Astrocyte of the spinal cord (primary cell): ENCODE measurements around the gene FOCAD.
A peak's percentile ranks its signal among the peaks of the same experiment; 100 is the strongest.

Experiments used
- DNase-seq: peaks from one replicate; pipeline ENCODE4 v3.0.0; 2011; ENCODE audit warnings: low read depth, low spot score
- H3K4me3 ChIP-seq: 2 replicates; pipeline ENCODE4 v1.5.1; 2011; ENCODE audit warnings: low read depth, mild to moderate bottlenecking, low read length, moderate library complexity
- in situ Hi-C: cut with HindIII; loops from 2 replicates; pipeline ENCODE4 v1.10.0; 2017; ENCODE audit warnings: low sequenced_read_pairs
- TF ChIP-seq, protein P1 (sequence below): IDR thresholded peaks from 2 replicates; pipeline ENCODE4 v1.5.1; 2012; ENCODE audit warnings: low read depth, mild to moderate bottlenecking, low read length, inconsistent platforms

FOCAD gene

DNA sequence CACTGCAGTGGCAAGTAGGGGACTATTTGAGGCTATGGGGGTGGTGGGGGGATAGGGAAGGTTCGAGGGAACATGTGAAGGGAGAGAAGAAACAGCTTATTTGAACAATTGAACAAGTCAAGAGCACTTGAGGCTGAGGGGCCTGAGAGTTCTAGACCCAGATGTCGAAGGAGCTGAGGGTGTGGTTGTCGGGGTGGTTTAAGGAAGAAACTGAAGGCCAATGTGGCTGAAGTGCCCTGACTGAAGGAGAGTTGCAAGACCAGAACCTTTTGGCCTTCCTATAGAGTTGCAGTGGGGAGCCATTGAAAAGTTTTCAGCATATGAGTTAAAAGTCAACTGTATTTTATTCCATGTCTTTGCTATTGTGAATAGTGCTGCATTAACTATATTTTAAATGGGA, 19.1 kb downstream of the FOCAD start:
- TF ChIP-seq, protein P1, sequence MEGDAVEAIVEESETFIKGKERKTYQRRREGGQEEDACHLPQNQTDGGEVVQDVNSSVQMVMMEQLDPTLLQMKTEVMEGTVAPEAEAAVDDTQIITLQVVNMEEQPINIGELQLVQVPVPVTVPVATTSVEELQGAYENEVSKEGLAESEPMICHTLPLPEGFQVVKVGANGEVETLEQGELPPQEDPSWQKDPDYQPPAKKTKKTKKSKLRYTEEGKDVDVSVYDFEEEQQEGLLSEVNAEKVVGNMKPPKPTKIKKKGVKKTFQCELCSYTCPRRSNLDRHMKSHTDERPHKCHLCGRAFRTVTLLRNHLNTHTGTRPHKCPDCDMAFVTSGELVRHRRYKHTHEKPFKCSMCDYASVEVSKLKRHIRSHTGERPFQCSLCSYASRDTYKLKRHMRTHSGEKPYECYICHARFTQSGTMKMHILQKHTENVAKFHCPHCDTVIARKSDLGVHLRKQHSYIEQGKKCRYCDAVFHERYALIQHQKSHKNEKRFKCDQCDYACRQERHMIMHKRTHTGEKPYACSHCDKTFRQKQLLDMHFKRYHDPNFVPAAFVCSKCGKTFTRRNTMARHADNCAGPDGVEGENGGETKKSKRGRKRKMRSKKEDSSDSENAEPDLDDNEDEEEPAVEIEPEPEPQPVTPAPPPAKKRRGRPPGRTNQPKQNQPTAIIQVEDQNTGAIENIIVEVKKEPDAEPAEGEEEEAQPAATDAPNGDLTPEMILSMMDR: no peak
- in situ Hi-C loops: no loop called here
- no peak for DNase-seq
- no peak overlapping the region for H3K4me3 ChIP-seq

DNA sequence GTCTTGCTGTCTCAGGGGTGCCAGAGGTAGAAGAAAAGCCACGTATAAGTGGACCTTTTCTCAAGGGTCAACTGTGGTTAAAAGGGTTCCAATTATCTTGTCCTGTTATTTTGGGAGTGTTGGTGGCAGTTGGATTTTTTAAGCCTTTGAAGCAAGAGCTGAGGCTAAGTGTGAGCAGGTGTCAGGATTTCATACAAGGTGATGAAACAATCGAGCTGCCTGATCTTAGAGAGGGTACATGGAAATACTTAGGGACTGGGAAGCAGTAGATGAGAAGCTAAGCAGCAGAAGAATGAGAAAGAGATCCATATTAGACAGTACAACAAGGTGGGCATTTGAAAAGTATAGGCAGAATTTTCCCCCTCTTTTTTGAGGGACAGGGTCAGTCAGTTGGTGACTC, 23.6 kb downstream of the FOCAD start:
- no peak overlapping the region for H3K4me3 ChIP-seq
- in situ Hi-C loops: no loop called here
- TF ChIP-seq, protein P1: no peak
- DNase-seq: no peak

DNA sequence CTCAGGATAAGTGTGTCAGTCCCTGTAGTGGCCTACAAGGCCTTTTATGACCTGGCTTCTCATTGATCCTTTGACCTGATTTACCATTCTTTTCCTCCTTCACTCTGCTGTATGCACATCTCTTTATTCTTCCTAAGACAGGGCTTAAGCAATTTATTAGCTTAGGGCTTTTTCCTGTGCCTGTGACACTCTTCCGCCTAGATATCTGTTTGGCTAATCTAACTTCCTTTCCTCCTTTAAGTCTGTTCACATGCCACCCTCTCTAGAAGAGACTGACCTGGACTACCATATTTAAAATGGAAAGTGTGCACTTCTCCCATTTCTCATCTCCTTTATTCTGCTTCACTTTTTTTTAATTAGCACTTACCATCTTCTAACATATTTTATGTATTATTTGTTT, 29.1 kb downstream of the FOCAD start:
- H3K4me3 ChIP-seq: no peak overlapping the region
- TF ChIP-seq, protein P1: no peak
- in situ Hi-C loops: no loop called here
- DNase-seq: no peak

DNA sequence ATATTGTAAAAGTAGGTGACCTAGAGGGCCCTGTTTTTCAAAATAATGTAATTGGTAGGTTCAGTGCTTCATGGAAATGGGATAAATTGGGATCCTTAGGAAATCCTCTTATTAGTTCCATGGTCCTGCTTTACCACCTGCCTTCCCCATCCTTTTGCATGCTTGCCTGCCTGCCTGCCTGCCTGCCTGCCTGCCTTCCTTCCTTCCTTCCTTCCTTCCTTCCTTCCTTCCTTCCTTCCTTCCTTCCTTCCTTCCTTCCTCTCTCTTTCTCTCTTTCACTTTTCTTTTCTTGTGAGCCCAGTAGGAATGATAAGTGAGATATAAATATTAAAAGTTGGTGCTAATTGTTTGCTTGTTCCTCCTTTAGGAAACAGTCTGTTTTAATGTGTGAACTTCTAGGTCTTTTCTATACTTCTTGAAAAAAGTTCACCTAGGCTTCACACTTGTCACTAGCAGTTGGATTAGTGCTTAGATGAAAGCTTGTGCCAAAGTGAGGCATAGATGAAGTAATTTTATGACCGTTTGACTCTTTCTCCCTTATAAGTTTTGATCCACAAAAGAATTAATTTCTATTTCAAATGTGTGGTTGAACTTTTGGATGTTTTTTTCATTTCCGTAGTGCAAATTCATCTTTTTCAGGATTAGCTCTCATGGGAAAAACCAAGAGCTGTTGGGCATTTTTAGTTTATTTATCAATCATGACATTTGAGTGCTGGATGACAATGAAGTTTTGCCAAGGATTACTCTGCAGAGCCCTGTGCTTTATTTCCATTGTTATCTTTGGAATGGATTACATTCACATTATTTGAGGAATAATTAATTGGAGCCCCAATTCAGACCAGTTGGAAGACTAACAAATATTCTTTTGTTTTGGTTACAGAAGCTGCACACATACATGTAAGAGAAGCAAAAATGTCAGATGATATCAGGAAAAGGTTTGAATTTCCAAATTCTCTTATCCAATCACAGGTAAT, 30.7 kb downstream of the FOCAD start:
- in situ Hi-C loops: no loop called here
- no peak overlapping the region for H3K4me3 ChIP-seq
- no peak for DNase-seq
- TF ChIP-seq, protein P1: no peak

DNA sequence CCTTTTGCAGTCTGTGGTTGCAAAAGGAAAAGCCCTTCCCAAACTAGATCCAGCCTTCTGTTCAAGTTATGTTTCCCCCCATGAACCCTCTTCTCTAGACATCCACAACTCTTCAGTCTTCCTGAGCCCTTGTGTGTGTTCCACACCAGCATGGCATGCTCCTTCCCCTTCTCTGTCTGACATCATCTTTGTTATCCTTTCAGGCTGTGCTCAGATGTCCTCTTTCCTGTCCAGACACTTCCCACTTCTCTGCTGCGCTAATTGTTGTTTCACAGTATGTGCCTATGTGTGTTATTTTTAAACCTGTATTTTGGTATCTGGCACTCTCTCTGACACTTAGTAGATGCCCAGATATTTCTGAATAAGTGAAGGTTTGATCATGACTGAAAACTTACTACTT, 38.2 kb downstream of the FOCAD start:
- DNase-seq: peak; percentile 22
- no peak overlapping the region for H3K4me3 ChIP-seq
- in situ Hi-C loops: no loop called here
- TF ChIP-seq, protein P1: no peak

DNA sequence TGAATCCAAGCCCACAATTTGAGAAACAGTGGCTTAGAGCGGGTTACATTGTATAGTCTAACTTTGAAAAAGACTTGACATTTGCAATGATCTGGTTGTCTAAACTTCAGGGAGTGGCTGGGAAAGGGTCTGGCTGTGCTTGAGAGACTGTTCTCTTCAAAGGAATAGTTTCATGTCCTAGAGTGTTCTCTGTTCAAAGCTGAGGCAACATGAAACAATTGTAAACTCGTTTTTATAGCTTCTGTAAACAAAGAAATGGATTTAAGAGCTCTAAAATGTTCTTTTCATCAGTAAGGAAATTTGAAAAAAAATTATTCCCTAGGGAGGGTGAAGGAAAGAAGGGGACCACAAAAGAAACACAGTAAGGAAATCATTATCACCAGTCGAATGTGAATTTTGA, 41.6 kb downstream of the FOCAD start:
- no peak for DNase-seq
- in situ Hi-C loops: no loop called here
- H3K4me3 ChIP-seq: no peak overlapping the region
- TF ChIP-seq, protein P1: no peak
